ENCODE data around the gene NKAIN4. TPM values are rescaled to one million over a fixed set of nuclear protein-coding genes. Genes with fewer than 3 reads are reported as not detected.
A peak's percentile ranks its signal among the peaks of the same experiment; 100 is the strongest.

NKAIN4 gene
- total and polyA plus RNA-seq, 12 donors = 0.15 to 2.8 (median 0.36) TPM; not detected in 6

GRCh38 chr20:63238514-63239125 is 15.6 kb downstream of the NKAIN4 start:
- no peak overlapping the region for H3K27ac ChIP-seq
- intact Hi-C loops (cut with DNase I) = no loop called here
- DNase-seq = peak in 1 of 7 donors; percentile 21
- no peaks in the 10 kb centered on the region for H3K9me3 ChIP-seq (replicated peaks in 1 of 3)
- no peak overlapping the region for H3K4me3 ChIP-seq
- no peaks in the 10 kb centered on the region for H3K27me3 ChIP-seq
- WGBS, 4 donors = 35 to 63% (median 41%) methylated on average over 4 to 16 of the region's 16 CpGs
- no peaks in the 10 kb centered on the region for H3K36me3 ChIP-seq (replicated peaks in 1 of 2)
- TF ChIP-seq POLR2A (IDR thresholded peaks at IDR 0.05) (no peak), CTCF (IDR thresholded peaks at IDR 0.05) (no peak)
- H3K4me1 ChIP-seq (replicated peaks in 1 of 2) = no peaks in the 10 kb centered on the region

- H3K4me1 ChIP-seq (replicated peaks in 1 of 2) = no peaks in the 10 kb centered on the region
- intact Hi-C loops (cut with DNase I) = no loop called here
- TF ChIP-seq CTCF (IDR thresholded peaks at IDR 0.05) (no peak), POLR2A (IDR thresholded peaks at IDR 0.05) (no peak)
- H3K27me3 ChIP-seq = no peaks in the 10 kb centered on the region
- no peak overlapping the region for H3K27ac ChIP-seq
- 61 to 79% (median 71%) methylated on average over 3 to 10 of the region's 10 CpGs for WGBS, 4 donors
- no peak for DNase-seq
- H3K36me3 ChIP-seq (replicated peaks in 1 of 2) = no peaks in the 10 kb centered on the region
- H3K9me3 ChIP-seq (replicated peaks in 1 of 3) = no peaks in the 10 kb centered on the region
- no peak overlapping the region for H3K4me3 ChIP-seq
Measured at GRCh38 chr20:63238031-63238430, 16.2 kb downstream of the NKAIN4 start.

- 84 to 90% (median 87%) methylated on average over 5 to 26 of the region's 26 CpGs for WGBS, 4 donors
- intact Hi-C loops (cut with DNase I) = no loop called here
- Histone ChIP-seq H3K4me1 (replicated peaks in 1 of 2) (no peaks in the 10 kb centered on the region), H3K4me3 (no peak overlapping the region), H3K27me3 (peaks cover 4% of the 10 kb centered on the region), H3K36me3 (replicated peaks in 1 of 2) (no peaks in the 10 kb centered on the region), H3K27ac (no peak overlapping the region), H3K9me3 (replicated peaks in 1 of 3) (no peaks in the 10 kb centered on the region)
- no peak for DNase-seq
- TF ChIP-seq CTCF (IDR thresholded peaks at IDR 0.05) = no peak
- TF ChIP-seq POLR2A (IDR thresholded peaks at IDR 0.05) = no peak
Measured at GRCh38 chr20:63236116-63236837, 18.0 kb downstream of the NKAIN4 start.

GRCh38 chr20:63235399-63235983 is 18.8 kb downstream of the NKAIN4 start, which contains the start of gene BIRC7:
TSS of gene BIRC7 (plus strand) at chr20:63235905. CDS start at chr20:63236097, 192 bp downstream.
- TF ChIP-seq POLR2A (IDR thresholded peaks at IDR 0.05) (no peak), CTCF (IDR thresholded peaks at IDR 0.05) (no peak)
- WGBS, 4 donors = 25 to 43% (median 39%) methylated on average over 12 to 16 of the region's 17 CpGs
- no peak within 1 kb of the TSS for H3K4me3 ChIP-seq
- intact Hi-C loops (cut with DNase I) = no loop called here
- DNase-seq = peak in 2 of 7 donors; percentile 13 to 33
- no peaks in the 10 kb centered on the region for H3K4me1 ChIP-seq (replicated peaks in 1 of 2)
- H3K9me3 ChIP-seq (replicated peaks in 1 of 3) = no peaks in the 10 kb centered on the region
- H3K27me3 ChIP-seq = peaks cover 4% of the 10 kb centered on the region
- no peak within 1 kb of the TSS for H3K27ac ChIP-seq
- H3K36me3 ChIP-seq (replicated peaks in 1 of 2) = no peaks in the 10 kb centered on the region

All from adrenal gland (tissue), 12 donors.